Stimulated activated CD4-positive, alpha-beta T cell treated with anti-CD3 and anti-CD28 coated beads, Interleukin-1b, Interleukin-23, amount 100 ng/mL, for 24 hours (primary cell): Measurements from ENCODE around the gene SPIN3.
"Not testable (repeated sequence)": the region's sequence is repeated elsewhere in the genome, so short reads cannot be mapped to it uniquely, and the experiment has no call there.

ENCODE experiments used
- DNase-seq, 4 experiments: peaks; one replicate each; pipeline ENCODE4 v3.0.0-alpha.2; 2020; ENCODE audit warnings: low read depth in 4 of 4, low spot score in 1 of 4

The SPIN3 gene

DNA sequence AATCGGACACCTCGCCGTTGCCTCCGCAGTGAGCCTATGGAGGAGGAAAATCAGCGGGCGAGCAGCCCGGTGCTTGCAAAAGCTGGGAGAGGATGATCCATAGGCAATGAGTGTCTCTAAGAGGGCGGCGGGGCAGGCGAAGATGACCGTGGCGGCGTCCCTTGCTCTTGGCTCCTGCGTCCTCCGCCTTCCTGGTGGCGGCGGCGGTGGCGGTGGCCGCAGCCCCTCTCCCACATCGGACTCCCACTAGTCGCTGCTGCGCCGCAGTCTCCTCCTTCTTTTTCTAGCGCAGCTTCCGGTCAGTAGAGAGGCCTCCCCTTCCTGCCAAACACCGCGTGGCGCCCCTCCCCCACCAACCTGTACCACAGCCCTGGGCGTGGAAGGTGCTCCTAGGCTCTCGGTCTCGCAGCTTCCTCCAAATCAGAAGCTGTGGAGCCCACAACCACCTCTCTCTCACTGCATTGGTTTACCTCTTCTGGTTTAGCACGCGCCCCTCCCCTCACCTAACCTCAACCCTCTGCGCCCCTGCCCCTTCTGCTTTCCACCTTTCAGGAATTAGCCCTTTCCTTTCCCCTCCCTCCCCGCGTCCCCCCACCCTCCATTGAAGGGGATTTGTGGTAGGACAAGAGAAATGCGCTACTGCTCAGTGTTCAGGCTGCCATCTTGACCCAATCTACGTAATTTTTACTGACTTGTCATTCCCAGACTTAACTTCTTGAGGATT lies at the start of gene SPIN3:
TSS of gene SPIN3 (minus strand) at position 271 of the 724 bp plus-strand sequence. CDS start 594 bp downstream, outside the sequence.
- DNase-seq = peak; percentile 23 to 60 (median 42)

DNA sequence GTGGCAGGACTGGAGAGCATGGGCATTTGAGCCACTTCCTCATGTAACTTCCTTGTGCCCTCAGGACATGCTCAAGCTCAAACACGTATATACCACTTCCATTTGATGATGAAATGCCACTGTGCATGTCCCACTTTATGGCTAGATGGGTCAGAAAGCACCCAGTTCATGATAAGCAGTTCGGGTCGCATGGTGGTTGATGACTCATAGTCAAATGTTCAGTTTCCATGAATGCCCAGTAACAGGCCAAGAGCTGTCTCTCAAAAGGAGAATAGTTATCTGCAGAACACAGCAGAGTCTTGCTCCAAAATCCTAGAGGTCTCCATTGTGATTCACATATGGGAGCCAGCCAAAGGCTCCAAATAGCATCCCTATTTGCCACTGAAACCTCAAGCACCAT lies 48.9 kb upstream of the SPIN3 start:
- no peak for DNase-seq

DNA sequence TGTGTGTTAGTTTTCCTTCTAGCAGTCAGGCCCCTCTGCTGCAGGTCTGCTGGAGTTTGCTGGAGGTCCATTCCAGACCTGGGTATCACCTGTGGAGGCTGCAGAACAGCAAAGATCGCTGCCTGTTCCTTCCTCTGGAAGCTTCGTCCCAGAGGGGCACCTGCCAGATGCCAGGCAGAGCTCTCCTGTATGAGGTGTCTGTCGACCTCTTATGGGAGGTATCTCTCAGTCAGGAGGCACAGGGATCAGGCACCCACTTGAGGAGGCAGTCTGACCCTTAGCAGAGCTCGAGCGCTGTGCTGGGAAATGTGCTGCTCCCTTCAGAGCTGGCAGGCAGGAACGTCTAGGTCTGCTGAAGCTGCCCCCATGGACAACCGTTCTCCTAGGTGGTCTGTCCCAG lies 41.9 kb upstream of the SPIN3 start:
- not testable (repeated sequence) for DNase-seq

DNA sequence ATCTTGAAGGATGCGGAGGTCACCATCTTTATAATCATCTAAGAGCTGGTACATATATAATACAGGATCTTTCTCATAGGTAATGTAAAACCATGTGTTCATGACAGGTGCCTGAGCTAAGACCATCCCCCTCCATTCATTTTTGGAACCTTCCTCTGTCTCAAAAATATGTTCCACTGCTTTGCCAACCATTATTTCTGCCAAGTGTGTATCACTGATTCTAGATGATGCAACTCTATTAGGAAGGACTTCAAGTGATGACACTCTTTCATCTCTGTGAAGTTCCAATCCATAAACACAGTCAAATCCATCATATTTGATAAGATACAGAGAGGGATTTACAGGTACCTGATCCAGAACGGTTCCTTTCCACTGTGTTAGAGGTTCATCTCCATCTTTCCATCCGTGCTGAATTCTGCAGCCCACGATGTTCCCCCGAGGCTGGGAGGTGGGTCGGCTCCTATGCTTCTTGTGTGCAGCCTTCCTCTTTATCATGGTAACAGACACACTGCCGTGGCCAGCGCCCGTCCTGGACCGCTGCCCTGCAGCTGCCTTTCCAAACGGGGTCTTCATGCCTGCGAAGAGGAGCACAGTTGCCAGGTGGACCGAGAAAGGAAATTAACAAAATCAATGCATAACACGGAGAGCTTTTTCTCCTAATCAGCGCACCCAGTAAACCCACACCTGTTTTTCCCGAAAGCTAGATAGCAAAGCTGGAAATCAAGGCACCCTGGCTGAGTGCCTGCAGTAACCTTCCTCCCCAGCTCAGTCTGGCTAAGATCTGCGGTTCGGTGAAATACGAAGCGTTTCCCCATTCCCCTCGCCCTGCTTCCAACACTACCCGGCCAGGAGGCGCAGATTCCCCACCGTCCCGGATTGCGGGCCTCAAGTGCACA lies 718 bp downstream of the SPIN3 start:
- DNase-seq = no peak

DNA sequence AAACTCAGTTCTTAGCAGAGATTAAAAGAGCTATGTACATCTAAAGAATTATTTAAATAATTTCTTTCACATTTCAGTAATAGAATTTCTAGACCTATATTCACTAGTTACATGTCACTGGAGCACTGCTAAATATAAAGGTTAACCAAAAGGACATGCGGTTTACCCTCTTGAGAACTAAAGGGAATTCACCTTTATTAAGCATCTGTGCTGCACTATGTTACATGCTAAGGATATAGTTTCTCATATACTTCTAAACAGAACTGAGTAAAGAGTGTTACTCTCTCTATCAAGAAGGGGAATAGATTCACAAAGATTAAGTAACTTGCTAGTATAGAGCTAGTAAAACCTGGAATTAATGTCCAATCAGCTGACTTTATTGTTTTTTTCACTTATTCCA lies 7.6 kb downstream of the SPIN3 start:
- no peak for DNase-seq

DNA sequence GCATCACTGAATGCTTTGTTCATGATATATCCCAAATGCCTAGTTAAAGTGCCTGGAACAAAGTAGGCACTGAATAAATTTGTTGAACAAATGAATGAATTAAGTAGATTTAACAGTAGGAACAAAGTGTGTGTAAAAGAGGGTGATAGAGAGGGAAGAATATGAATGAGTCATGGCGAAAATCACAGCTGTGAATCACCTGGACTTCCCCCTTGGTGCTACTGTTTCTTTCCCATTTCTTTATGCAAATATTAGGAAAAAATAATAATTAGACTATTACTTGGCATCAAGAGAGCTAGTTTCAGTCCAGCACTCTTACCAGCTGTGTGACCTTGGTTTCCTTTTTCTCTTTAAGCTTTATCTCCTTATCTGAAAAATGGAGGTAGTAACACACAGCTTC lies 9.2 kb downstream of the SPIN3 start:
- no peak for DNase-seq

DNA sequence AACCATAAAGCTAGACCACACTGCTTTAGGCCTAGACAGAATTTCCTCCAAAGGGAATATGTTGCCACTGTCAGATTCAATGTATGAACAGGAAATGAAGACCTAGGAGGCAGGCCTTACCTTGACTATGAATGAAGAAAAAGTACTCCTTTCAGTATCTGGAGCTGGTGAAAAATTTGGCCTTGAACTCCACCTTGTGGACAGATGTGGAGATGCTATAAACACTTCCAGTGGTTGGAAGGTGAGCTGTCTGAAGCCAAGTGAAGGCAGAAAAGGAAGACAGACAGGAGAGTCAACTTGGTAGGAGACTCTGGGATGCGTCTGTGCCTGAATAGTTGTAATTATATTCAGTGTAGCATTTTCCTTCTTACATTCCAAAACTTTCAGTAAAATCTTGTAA lies 17.2 kb downstream of the SPIN3 start:
- DNase-seq = no peak

DNA sequence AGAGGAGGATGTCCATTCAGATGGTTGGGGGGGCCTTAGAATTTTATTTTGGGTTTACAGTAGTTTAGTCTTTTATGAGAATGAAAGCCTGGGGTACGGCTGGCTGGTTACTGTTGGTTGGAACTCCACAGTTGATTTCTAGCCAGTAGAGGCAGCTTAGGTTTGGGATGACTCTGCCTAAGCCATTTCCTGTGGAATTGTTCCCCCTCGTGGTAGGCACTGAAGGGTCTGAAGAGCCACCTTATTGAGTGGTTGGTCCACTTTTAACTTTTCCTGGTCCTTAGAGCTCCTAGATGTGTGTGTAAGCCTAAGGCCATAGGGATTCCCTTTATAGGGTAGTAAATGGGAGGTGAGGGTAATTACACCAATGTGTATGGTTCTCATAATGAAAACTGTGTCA lies 19.7 kb downstream of the SPIN3 start:
- no peak for DNase-seq

DNA sequence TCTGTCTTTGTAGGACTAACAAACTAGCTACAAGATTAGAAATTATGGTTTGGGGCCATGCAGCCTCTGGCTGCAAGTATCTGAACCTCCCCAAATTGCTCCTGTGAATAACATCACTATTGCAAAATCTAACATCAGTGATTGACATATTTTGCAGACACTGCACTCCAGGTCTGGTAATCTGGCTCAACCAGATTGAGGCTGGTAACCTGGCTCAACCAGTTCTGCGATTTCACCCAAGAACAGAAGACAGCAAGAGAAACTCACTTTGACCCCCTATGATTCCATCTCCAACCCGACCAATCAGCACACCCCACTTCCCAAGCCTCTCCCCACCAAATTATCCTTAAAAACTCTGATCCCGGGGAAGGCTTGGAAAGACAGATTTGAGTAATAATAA lies 20.9 kb downstream of the SPIN3 start:
- DNase-seq = no peak

DNA sequence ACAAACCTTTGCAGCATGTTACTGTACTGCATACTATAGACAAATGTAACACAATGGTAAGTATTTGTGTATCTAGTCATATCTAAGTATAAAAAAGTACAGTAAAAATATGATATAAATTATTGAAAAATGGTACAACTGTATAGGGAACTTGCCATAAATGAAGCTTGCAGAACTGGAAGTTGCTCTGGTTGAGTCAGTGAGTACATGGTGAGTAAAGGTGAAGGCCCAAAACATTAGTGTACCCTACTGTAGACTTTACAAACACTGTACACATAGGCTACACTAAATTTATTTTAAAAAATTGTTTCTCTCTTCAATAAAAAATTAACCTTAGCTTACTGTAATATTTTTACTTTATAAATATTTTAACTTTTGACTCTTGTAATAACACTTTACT lies 25.8 kb downstream of the SPIN3 start:
- no peak for DNase-seq

DNA sequence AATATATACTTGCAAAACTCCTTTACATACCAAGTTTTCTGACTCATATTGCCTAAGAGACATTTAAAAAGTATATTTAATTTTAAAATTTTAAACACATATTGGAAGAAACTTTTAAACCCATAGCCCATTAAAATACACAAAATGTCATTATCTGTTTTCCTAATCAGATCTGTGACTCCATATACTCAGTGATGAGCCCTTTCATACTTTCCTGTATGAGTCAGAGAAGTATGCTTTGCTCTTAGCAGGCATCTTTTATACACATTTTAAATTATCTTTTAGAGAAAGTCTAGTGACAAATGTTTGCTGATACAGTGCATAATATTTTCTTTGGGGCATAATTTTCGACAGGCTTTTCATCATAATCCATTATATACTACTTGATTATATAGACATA lies 26.4 kb downstream of the SPIN3 start:
- DNase-seq = no peak

DNA sequence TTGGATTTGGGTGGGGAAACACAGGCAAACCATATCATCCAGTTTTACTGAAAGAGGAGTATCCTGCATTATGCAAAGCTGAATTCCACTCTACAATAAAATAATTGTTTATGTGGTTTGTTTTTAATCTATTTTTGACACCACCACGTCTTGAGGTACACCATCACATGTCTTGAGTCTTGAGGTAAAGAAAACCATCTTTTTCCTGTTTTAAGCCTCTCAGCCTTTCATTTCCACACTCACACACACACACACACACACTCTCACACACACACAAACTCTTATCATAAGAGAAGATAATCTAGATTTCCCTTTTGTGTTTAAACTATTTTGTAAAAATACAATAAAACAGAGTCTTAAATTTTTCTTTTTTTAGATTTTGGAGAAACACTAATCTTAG lies 32.0 kb downstream of the SPIN3 start:
- DNase-seq = no peak

DNA sequence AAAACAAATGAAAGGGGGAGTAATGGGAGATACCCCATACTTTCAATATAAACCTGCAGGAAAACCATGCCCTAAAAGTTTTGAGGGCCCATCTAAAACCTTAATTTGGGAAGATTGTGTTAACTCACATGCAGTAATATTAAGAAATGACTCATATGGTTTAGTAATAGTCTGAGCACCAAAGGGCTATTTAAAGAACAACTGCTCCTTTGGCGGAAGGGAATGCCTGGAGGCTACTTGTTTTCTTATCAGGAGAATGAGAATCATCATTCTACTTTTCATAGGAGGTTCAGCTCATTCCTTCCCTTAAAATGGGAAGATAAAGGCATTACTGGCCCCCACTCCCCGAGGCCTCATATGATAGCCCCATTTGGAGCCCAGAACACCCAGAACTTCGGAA lies 47.6 kb downstream of the SPIN3 start:
- no peak for DNase-seq

DNA sequence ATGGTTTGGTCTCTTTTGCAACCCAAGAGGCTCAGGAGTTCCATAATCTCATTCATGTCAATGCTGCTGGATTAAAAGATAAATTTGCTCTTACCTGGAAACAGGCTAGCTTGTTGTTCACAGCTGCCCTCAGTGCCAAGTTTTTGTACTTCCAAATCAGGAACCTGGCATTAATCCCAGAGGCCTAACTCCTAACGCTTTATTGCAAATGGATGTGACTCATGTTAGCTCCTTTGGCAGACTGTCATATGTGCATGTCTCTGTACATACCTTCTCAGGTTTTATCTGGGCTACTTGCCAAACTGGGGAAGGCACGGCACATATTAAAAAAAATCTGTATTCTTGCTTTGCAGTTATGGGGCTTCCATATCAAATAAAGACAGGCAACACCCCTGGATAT lies 49.1 kb downstream of the SPIN3 start:
- DNase-seq = not testable (repeated sequence)

DNA sequence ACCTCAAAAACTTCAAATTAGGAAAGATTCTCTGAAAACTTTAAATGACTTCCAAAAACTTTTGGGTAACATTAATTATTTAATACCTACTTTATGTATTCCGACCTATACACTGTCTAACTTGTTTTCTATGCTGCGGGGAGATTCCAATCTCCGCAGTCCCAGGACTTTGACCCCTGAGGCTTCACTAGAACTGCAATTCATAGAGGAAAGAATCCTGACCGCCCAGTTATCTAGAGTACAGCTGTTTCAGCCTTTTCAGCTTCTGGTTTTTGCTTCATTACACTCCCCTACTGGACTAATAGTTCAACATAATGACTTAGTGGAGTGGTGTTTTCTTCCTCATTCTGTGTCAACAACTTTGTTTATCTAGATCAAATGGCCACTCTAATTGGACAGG lies 50.1 kb downstream of the SPIN3 start:
- DNase-seq = not testable (repeated sequence)

DNA sequence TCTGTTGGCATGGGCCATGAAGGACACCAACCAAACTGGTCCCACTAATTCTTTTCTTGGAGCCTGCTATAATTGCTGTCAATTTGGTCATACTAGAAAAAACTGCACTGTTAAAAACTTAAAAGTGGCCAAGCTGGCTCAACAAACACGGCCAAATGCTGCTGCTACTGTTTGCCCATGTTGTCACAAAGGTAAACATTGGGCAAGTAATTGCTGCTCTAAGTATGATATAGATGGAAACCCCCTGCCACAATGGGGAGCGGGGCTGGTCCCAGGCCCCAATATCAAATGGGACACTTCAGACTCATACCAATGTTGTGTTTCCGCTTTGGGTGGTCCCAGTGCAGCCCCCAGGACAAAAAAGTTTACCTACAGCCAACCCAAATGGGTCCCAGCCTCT lies 52.1 kb downstream of the SPIN3 start:
- no peak for DNase-seq
